IMR-90 (cell line): ENCODE results near the gene DPYSL3. TPM values are rescaled to one million over a fixed set of nuclear protein-coding genes. Genes with fewer than 3 reads are reported as not detected.
"Not testable (repeated sequence)": the region's sequence is repeated elsewhere in the genome, so short reads cannot be mapped to it uniquely, and the experiment has no call there.

ENCODE experiments used
- ATAC-seq: fragments of 200-7000 bp; cut with Tn5 transposase; 2 replicates; pipeline ENCODE4 v1.9.1; 2020; ENCODE audit warnings: low read depth, mild to moderate bottlenecking, moderate library complexity
- BruUV-seq: library from RNA; stranded (reverse); fragments of 400-500 nt; replicated peaks from 2 replicates; lab custom pipeline; 2021; lab: Mats Ljungman, UMichigan
- CTCF ChIA-PET: fragments of 300-600 bp; formaldehyde crosslinking; extraction: SDS; loops from one replicate; lab custom pipeline; 2021; ENCODE audit warnings: antibody characterized with exemption; lab: Yijun Ruan, JAX
- POLR2A ChIA-PET: fragments of 300-600 bp; sonication (Branson Sonifier 250); formaldehyde crosslinking; loops from one replicate; lab custom pipeline; 2022; ENCODE audit warnings: antibody characterized with exemption; ENCODE audit not compliant: unreplicated experiment; lab: Charles Lee
- DNase-seq: peaks from one replicate; pipeline ENCODE4 v3.0.0; 2013
- H2AFZ ChIP-seq: replicated peaks from 2 replicates; pipeline ENCODE3; 2013; ENCODE audit warnings: low read length, mild to moderate bottlenecking; ENCODE audit not compliant: poor library complexity
- H2AK5ac ChIP-seq: 2 replicates; pipeline ENCODE4 v1.6.1; 2013; ENCODE audit warnings: low read depth, low read length, inconsistent platforms
- H2AK9ac ChIP-seq: replicated peaks from 2 replicates; pipeline ENCODE3; 2013; ENCODE audit warnings: mild to moderate bottlenecking, low read depth, low read length, moderate library complexity; ENCODE audit not compliant: poor library complexity
- H2BK120ac ChIP-seq: 2 replicates; pipeline ENCODE4 v1.6.1; 2013; ENCODE audit warnings: low read depth, low read length, inconsistent platforms
- H2BK15ac ChIP-seq: 3 replicates; pipeline ENCODE4 v1.6.1; 2013; ENCODE audit warnings: low read depth, low read length, inconsistent platforms
- H2BK20ac ChIP-seq: 2 replicates; pipeline ENCODE4 v1.6.1; 2013; ENCODE audit warnings: low read depth, mild to moderate bottlenecking, inconsistent platforms, low read length, moderate library complexity
- H2BK5ac ChIP-seq: 2 replicates; pipeline ENCODE4 v1.6.1; 2013; ENCODE audit warnings: mild to moderate bottlenecking, low read depth, low read length, inconsistent platforms; ENCODE audit not compliant: poor library complexity, severe bottlenecking
- H3K14ac ChIP-seq: replicated peaks from 2 replicates; pipeline ENCODE4 v1.6.1; 2013; ENCODE audit warnings: low read depth, low read length, inconsistent platforms
- H3K18ac ChIP-seq: 2 replicates; pipeline ENCODE4 v1.6.1; 2013; ENCODE audit warnings: low read depth, low read length, control low read depth
- H3K23ac ChIP-seq: 2 replicates; pipeline ENCODE4 v1.6.1; 2013; ENCODE audit warnings: low read depth, low read length, inconsistent platforms
- H3K27ac ChIP-seq: 2 replicates; pipeline ENCODE4 v1.5.1; 2013; ENCODE audit warnings: mild to moderate bottlenecking, control low read depth, low read length; ENCODE audit not compliant: insufficient read depth
- H3K27me3 ChIP-seq: 2 replicates; pipeline ENCODE4 v1.6.1; 2013; ENCODE audit warnings: low read length; ENCODE audit not compliant: control insufficient read depth, insufficient read depth
- H3K36me3 ChIP-seq: 2 replicates; pipeline ENCODE4 v1.6.1; 2013; ENCODE audit warnings: low read length, mixed read lengths; ENCODE audit not compliant: control insufficient read depth, insufficient read depth
- H3K4ac ChIP-seq: 2 replicates; pipeline ENCODE4 v1.6.1; 2013; ENCODE audit warnings: low read depth, low read length, inconsistent platforms
- H3K4me1 ChIP-seq: 2 replicates; pipeline ENCODE4 v1.6.1; 2013; ENCODE audit warnings: low read length, mixed read lengths; ENCODE audit not compliant: control insufficient read depth, insufficient read depth
- H3K4me2 ChIP-seq: 2 replicates; pipeline ENCODE4 v1.6.1; 2013; ENCODE audit warnings: low read depth, mild to moderate bottlenecking, control low read depth, low read length, moderate library complexity
- H3K4me3 ChIP-seq: 2 replicates; pipeline ENCODE4 v1.5.1; 2013; ENCODE audit warnings: low read depth, mild to moderate bottlenecking, control low read depth, low read length, moderate library complexity; ENCODE audit not compliant: insufficient read depth
- H3K56ac ChIP-seq: 2 replicates; pipeline ENCODE4 v1.6.1; 2013; ENCODE audit warnings: low read length, inconsistent platforms; ENCODE audit not compliant: insufficient read depth; ENCODE audit errors: extremely low read depth
- H3K79me1 ChIP-seq, 2 experiments: 2 replicates each; pipeline ENCODE4 v1.6.1; 2013; ENCODE audit warnings: low read length in 2 of 2, inconsistent platforms in 1 of 2, low read depth in 1 of 2
- H3K9ac ChIP-seq: 2 replicates; pipeline ENCODE4 v1.6.1; 2013; ENCODE audit warnings: low read depth, low read length, control low read depth
- H3K9me1 ChIP-seq: 2 replicates; pipeline ENCODE4 v1.6.1; 2013; ENCODE audit warnings: low read length, inconsistent platforms; ENCODE audit not compliant: insufficient read depth
- H3K9me3 ChIP-seq: 2 replicates; pipeline ENCODE4 v1.6.1; 2013; ENCODE audit warnings: low read length; ENCODE audit not compliant: control insufficient read depth, insufficient read depth
- H4K20me1 ChIP-seq: 2 replicates; pipeline ENCODE4 v1.6.1; 2013; ENCODE audit warnings: low read length, inconsistent platforms; ENCODE audit not compliant: insufficient read depth
- H4K5ac ChIP-seq: 2 replicates; pipeline ENCODE4 v1.6.1; 2013; ENCODE audit warnings: mild to moderate bottlenecking, low read depth, low read length, control low read depth
- H4K8ac ChIP-seq, 2 experiments: 2 replicates each; pipeline ENCODE4 v1.6.1; 2013; ENCODE audit warnings: low read depth in 2 of 2, low read length in 2 of 2, control low read depth in 1 of 2, inconsistent platforms in 1 of 2
- H4K91ac ChIP-seq: 2 replicates; pipeline ENCODE4 v1.6.1; 2013; ENCODE audit warnings: low read depth, low read length, inconsistent platforms; ENCODE audit not compliant: insufficient read depth
- WGBS, 2 experiments: methylation state at CpG; one replicate each; pipeline versions ENCODE4 v1.1.5 to v1.1.7; 2013; ENCODE audit warnings: missing lambda C conversion rate in 2 of 2; ENCODE audit not compliant: insufficient read length in 1 of 2; ENCODE audit errors: extremely low coverage in 2 of 2; 5-methylcytosine and 5-hydroxymethylcytosine counted together
- dilution Hi-C: fragments of 300-500 bp; cut with HindIII; formaldehyde crosslinking; loops from one replicate; pipeline ENCODE4 v1.14.3; 2018; ENCODE audit warnings: low sequenced_read_pairs; ENCODE audit not compliant: unreplicated experiment
- in situ Hi-C: fragments of 300-500 bp; cut with MboI; formaldehyde crosslinking; loops from 3 replicates; pipeline ENCODE4 v1.14.3; 2019; ENCODE audit warnings: low sequenced_read_pairs, inconsistent platforms, mixed read lengths
- intact Hi-C: fragments of 100-400 bp; cut with micrococcal nuclease; formaldehyde crosslinking; loops from 2 replicates; pipeline ENCODE4 v1.10.0; 2022
- polyA plus RNA-seq, 3 experiments: library from polyadenylated mRNA; depleted of rRNA; stranded (reverse); fragments of >200 nt; gene quantifications; 2 replicates each; pipeline ENCODE4 v1.2.3, GENCODE V29; 2012; ENCODE audit warnings: low replicate concordance in 1 of 3
- total RNA-seq: library from RNA; depleted of rRNA; stranded (reverse); fragments of >200 nt; gene quantifications from 2 replicates; pipeline ENCODE4 v1.2.3, GENCODE V29; 2012

The DPYSL3 gene
- total and polyA plus RNA-seq, 2 of the 4 experiments (the other 2 are of a cell fraction), result 50.2 to 60.9 TPM

- H3K23ac ChIP-seq, dilution Hi-C loops, H3K14ac ChIP-seq, H3K9ac ChIP-seq, H3K27ac ChIP-seq, H4K8ac ChIP-seq, CTCF ChIA-PET, H3K18ac ChIP-seq, H3K79me1 ChIP-seq, H3K4me2 ChIP-seq, H3K56ac ChIP-seq, H2BK20ac ChIP-seq, H2BK120ac ChIP-seq, H3K9me1 ChIP-seq, H2AFZ ChIP-seq, H2BK15ac ChIP-seq, H3K4me3 ChIP-seq, H2AK5ac ChIP-seq, H4K5ac ChIP-seq, BruUV-seq, H4K20me1 ChIP-seq, H3K4ac ChIP-seq, ATAC-seq, POLR2A ChIA-PET, H3K4me1 ChIP-seq, DNase-seq, H2AK9ac ChIP-seq, H4K91ac ChIP-seq, H3K36me3 ChIP-seq, H3K9me3 ChIP-seq, H2BK5ac ChIP-seq: not testable (repeated sequence)
- intact Hi-C loops (loop anchor here (5.0 to 10.0 kb wide), 2 partner anchors 270 to 833 kb away; no protein-coding TSS in a partner anchor), in situ Hi-C loops (loop anchor here (10.0 to 25.0 kb wide), 2 partner anchors 153 to 830 kb away; no protein-coding TSS in a partner anchor)
- H3K27me3 ChIP-seq, result peaks cover 10% of the 10 kb centered on the region
- 90% methylated on average over 2 of the region's 6 CpGs; no CpG with 5 or more reads in 1 of the 2 experiments for WGBS, 2 experiments
Measured at GRCh38 chr5:147367381-147367780, 142.5 kb downstream of the DPYSL3 start.
